ENCODE results near the gene PHLDA2. TPM values are rescaled to one million over a fixed set of nuclear protein-coding genes. Genes with fewer than 3 reads are reported as not detected.

PHLDA2 gene
- polyA plus RNA-seq, 3 donors: 0.42 to 1.7 (median 0.75) TPM

- DNase-seq (ENCODE audit: extremely low read depth in 1 of 11, low read depth in 9 of 11, low spot score in 4 of 11): no peak
Measured at GRCh38 chr11:2921742-2922493, 7.3 kb downstream of the PHLDA2 start.

- no peak for DNase-seq (ENCODE audit: extremely low read depth in 1 of 11, low read depth in 9 of 11, low spot score in 4 of 11)
Measured at GRCh38 chr11:2921261-2921660, 8.0 kb downstream of the PHLDA2 start.

- DNase-seq (ENCODE audit: extremely low read depth in 1 of 11, low read depth in 9 of 11, low spot score in 4 of 11): no peak
Measured at GRCh38 chr11:2920343-2920742, 8.9 kb downstream of the PHLDA2 start.

- no peak for DNase-seq (ENCODE audit: extremely low read depth in 1 of 11, low read depth in 9 of 11, low spot score in 4 of 11)
Measured at GRCh38 chr11:2919837-2920236, 9.4 kb downstream of the PHLDA2 start.

- DNase-seq (ENCODE audit: extremely low read depth in 1 of 11, low read depth in 9 of 11, low spot score in 4 of 11): no peak
Measured at GRCh38 chr11:2919188-2919587, 10.0 kb downstream of the PHLDA2 start.

GRCh38 chr11:2917842-2918490, 11.3 kb downstream of the PHLDA2 start:
- DNase-seq (ENCODE audit: extremely low read depth in 1 of 11, low read depth in 9 of 11, low spot score in 4 of 11): no peak

GRCh38 chr11:2916892-2917645, 12.2 kb downstream of the PHLDA2 start:
- DNase-seq (ENCODE audit: extremely low read depth in 1 of 11, low read depth in 9 of 11, low spot score in 4 of 11): no peak

- no peak for DNase-seq (ENCODE audit: extremely low read depth in 1 of 11, low read depth in 9 of 11, low spot score in 4 of 11)
Measured at GRCh38 chr11:2916114-2916891, 12.9 kb downstream of the PHLDA2 start.

GRCh38 chr11:2915473-2915872, 13.7 kb downstream of the PHLDA2 start:
- no peak for DNase-seq (ENCODE audit: extremely low read depth in 1 of 11, low read depth in 9 of 11, low spot score in 4 of 11)

GRCh38 chr11:2914455-2915195, 14.6 kb downstream of the PHLDA2 start:
- DNase-seq (ENCODE audit: extremely low read depth in 1 of 11, low read depth in 9 of 11, low spot score in 4 of 11): no peak

- DNase-seq (ENCODE audit: extremely low read depth in 1 of 11, low read depth in 9 of 11, low spot score in 4 of 11): no peak
Measured at GRCh38 chr11:2913776-2914175, 15.4 kb downstream of the PHLDA2 start.

GRCh38 chr11:2913019-2913431, 16.2 kb downstream of the PHLDA2 start:
- DNase-seq (ENCODE audit: extremely low read depth in 1 of 11, low read depth in 9 of 11, low spot score in 4 of 11): no peak

GRCh38 chr11:2912498-2912897, 16.7 kb downstream of the PHLDA2 start:
- DNase-seq (ENCODE audit: extremely low read depth in 1 of 11, low read depth in 9 of 11, low spot score in 4 of 11): peak in 3 of 11 donors; percentile 25 to 56 (median 48)

- DNase-seq (ENCODE audit: extremely low read depth in 1 of 11, low read depth in 9 of 11, low spot score in 4 of 11): no peak
Measured at GRCh38 chr11:2911785-2912391, 17.3 kb downstream of the PHLDA2 start.

- no peak for DNase-seq (ENCODE audit: extremely low read depth in 1 of 11, low read depth in 9 of 11, low spot score in 4 of 11)
Measured at GRCh38 chr11:2911088-2911784, 18.0 kb downstream of the PHLDA2 start.

GRCh38 chr11:2910401-2910955, 18.7 kb downstream of the PHLDA2 start:
- no peak for DNase-seq (ENCODE audit: extremely low read depth in 1 of 11, low read depth in 9 of 11, low spot score in 4 of 11)

- no peak for DNase-seq (ENCODE audit: extremely low read depth in 1 of 11, low read depth in 9 of 11, low spot score in 4 of 11)
Measured at GRCh38 chr11:2909133-2909902, 19.9 kb downstream of the PHLDA2 start.

Measured in renal cortex interstitium (tissue), 11 donors.